GM12878 (cell line): ENCODE measurements around the gene GABRB2. TPM values are rescaled to one million over a fixed set of nuclear protein-coding genes. Genes with fewer than 3 reads are reported as not detected.

Experiments
- ATAC-seq: fragments of 200-7000 bp; cut with Tn5 transposase; 3 replicates; pipeline ENCODE4 v1.9.1; 2020; ENCODE audit warnings: mild to moderate bottlenecking, moderate library complexity
- BruUV-seq: library from RNA; stranded (reverse); fragments of 400-500 nt; replicated peaks from 2 replicates; lab custom pipeline; 2021; lab: Mats Ljungman, UMichigan
- CTCF ChIA-PET: fragments of 300-600 bp; sonication (Branson Sonifier 250); formaldehyde crosslinking; extraction: SDS; loops from one replicate; lab custom pipeline; 2021; ENCODE audit warnings: inconsistent platforms; lab: Yijun Ruan, JAX
- POLR2A ChIA-PET: fragments of 350-600 bp; formaldehyde crosslinking; extraction: SDS; loops from one replicate; lab custom pipeline; 2021; ENCODE audit warnings: inconsistent platforms; lab: Charles Lee
- RAD21 ChIA-PET: fragments of 300-600 bp; sonication (Branson Sonifier 250); formaldehyde crosslinking; loops from one replicate; lab custom pipeline; 2023; ENCODE audit warnings: antibody characterized with exemption; ENCODE audit not compliant: unreplicated experiment; lab: Charles Lee
- SMC1A ChIA-PET: fragments of 300-600 bp; sonication (Branson Sonifier 250); formaldehyde crosslinking; loops from one replicate; lab custom pipeline; 2023; ENCODE audit not compliant: unreplicated experiment, uncharacterized antibody; lab: Charles Lee
- DNase-seq: peaks from one replicate; pipeline ENCODE4 v3.0.0-alpha.2; 2011; ENCODE audit warnings: low read depth, low spot score
- FAIRE-seq: peaks from 3 replicates; lab custom pipeline; 2011; peaks lifted over from hg19 to GRCh38; lab: Jason Lieb, UNC
- H2AFZ ChIP-seq: 2 replicates; pipeline ENCODE4 v1.6.0; 2011; ENCODE audit warnings: low read depth, low read length, control low read depth; ENCODE audit not compliant: control insufficient read depth
- H3K27ac ChIP-seq: 2 replicates; pipeline ENCODE4 v1.5.1; 2011; ENCODE audit warnings: control low read depth; ENCODE audit not compliant: control insufficient read depth, insufficient read depth
- H3K27me3 ChIP-seq, 2 experiments: replicated peaks in 1 of 2; 2 replicates each; pipeline versions ENCODE4 v1.6.0 to v1.6.1; 2011; ENCODE audit warnings: low read length in 1 of 2; ENCODE audit not compliant: control insufficient read depth in 2 of 2, insufficient read depth in 2 of 2
- H3K36me3 ChIP-seq, 2 experiments: 2 replicates each; pipeline ENCODE4 v1.5.1; 2011; ENCODE audit warnings: low read length in 1 of 2; ENCODE audit not compliant: control insufficient read depth in 2 of 2, insufficient read depth in 2 of 2
- H3K4me1 ChIP-seq: 2 replicates; pipeline ENCODE4 v1.6.1; 2011; ENCODE audit warnings: mild to moderate bottlenecking, low read length, moderate library complexity, mixed read lengths; ENCODE audit not compliant: control insufficient read depth, insufficient read depth
- H3K4me2 ChIP-seq: 2 replicates; pipeline ENCODE4 v1.6.0; 2011; ENCODE audit warnings: control low read depth; ENCODE audit not compliant: control insufficient read depth, insufficient read depth
- H3K4me3 ChIP-seq: fragments of 200-600 bp; sonication (generic); 2 replicates; pipeline ENCODE4 v1.5.1; 2016
- H3K79me2 ChIP-seq: 2 replicates; pipeline ENCODE4 v1.6.0; 2011; ENCODE audit warnings: low read length; ENCODE audit not compliant: control insufficient read depth, insufficient read depth
- H3K9ac ChIP-seq: 2 replicates; pipeline ENCODE4 v1.8.0; 2011; ENCODE audit warnings: low read length, control low read depth, mixed read lengths; ENCODE audit not compliant: control insufficient read depth, insufficient read depth
- H3K9me3 ChIP-seq: replicated peaks from 3 replicates; pipeline ENCODE4 v1.5.1; 2011; ENCODE audit warnings: mild to moderate bottlenecking, low read length; ENCODE audit not compliant: control insufficient read depth, insufficient read depth
- H4K20me1 ChIP-seq: 2 replicates; pipeline ENCODE4 v1.6.0; 2011; ENCODE audit not compliant: control insufficient read depth, insufficient read depth
- CHD1 ChIP-seq: IDR thresholded peaks from 2 replicates; pipeline ENCODE4 v1.6.1; 2012; ENCODE audit warnings: low read depth, low read length, improper control_type of control experiment
- E2F4 ChIP-seq: IDR thresholded peaks from 2 replicates; pipeline ENCODE4 v1.6.1; 2012; ENCODE audit warnings: low read depth, low read length, improper control_type of control experiment
- FOXK2 ChIP-seq: fragments of 450-650 bp; IDR thresholded peaks from 2 replicates; pipeline ENCODE4 v1.6.1; 2017; ENCODE audit warnings: mild to moderate bottlenecking, moderate library complexity
- HDGF ChIP-seq: fragments of 450-650 bp; IDR thresholded peaks from 2 replicates; pipeline ENCODE4 v1.6.1; 2016; ENCODE audit warnings: antibody characterized with exemption
- MLLT1 ChIP-seq: fragments of 450-650 bp; IDR thresholded peaks from 2 replicates; pipeline ENCODE4 v1.6.1; 2016; ENCODE audit warnings: mild to moderate bottlenecking
- NR2F1 ChIP-seq: fragments of 450-650 bp; conservative IDR thresholded peaks from 2 replicates; pipeline ENCODE4 v1.6.1; 2017; ENCODE audit warnings: mild to moderate bottlenecking
- PAX5 ChIP-seq: IDR thresholded peaks from 2 replicates; pipeline ENCODE4 v1.6.1; 2011; ENCODE audit warnings: low read depth, low read length, borderline replicate concordance
- RUNX3 ChIP-seq: IDR thresholded peaks from 2 replicates; pipeline ENCODE4 v1.6.1; 2012; ENCODE audit warnings: low read length, inconsistent platforms
- SMAD1 ChIP-seq: fragments of 450-650 bp; IDR thresholded peaks from 2 replicates; pipeline ENCODE4 v1.6.1; 2018; ENCODE audit warnings: mild to moderate bottlenecking, low read depth; ENCODE audit not compliant: partially characterized antibody
- SREBF2 ChIP-seq: IDR thresholded peaks from 2 replicates; pipeline ENCODE4 v1.6.1; 2012; ENCODE audit warnings: mild to moderate bottlenecking, low read length
- TCF7 ChIP-seq: IDR thresholded peaks from 2 replicates; pipeline ENCODE4 v1.6.1; 2014; ENCODE audit warnings: antibody characterized with exemption, borderline replicate concordance
- ZNF207 ChIP-seq: fragments of 450-650 bp; IDR thresholded peaks from 2 replicates; pipeline ENCODE4 v1.6.1; 2014; ENCODE audit warnings: antibody characterized with exemption, mild to moderate bottlenecking, borderline replicate concordance
- ZNF274 ChIP-seq: IDR thresholded peaks from one replicate; pipeline ENCODE4 v1.8.0; 2011; ENCODE audit not compliant: insufficient read length, insufficient read depth
- ZNF384 ChIP-seq: IDR thresholded peaks from 2 replicates; pipeline ENCODE4 v1.6.1; 2012; ENCODE audit warnings: low read depth, mild to moderate bottlenecking, low read length, improper control_type of control experiment, borderline replicate concordance
- ZNF622 ChIP-seq: fragments of 450-650 bp; IDR thresholded peaks from 2 replicates; pipeline ENCODE4 v1.6.1; 2017; ENCODE audit warnings: mild to moderate bottlenecking, inconsistent platforms
- ZZZ3 ChIP-seq: IDR thresholded peaks from 2 replicates; pipeline ENCODE4 v1.6.1; 2011; ENCODE audit warnings: low read depth; ENCODE audit not compliant: control insufficient read depth, insufficient read length
- in situ Hi-C: fragments of 300-500 bp; cut with MboI; formaldehyde crosslinking; loops from 9 replicates; pipeline ENCODE4 v1.14.3; 2018; ENCODE audit warnings: mixed read lengths
- intact Hi-C: fragments of 100-400 bp; cut with micrococcal nuclease; formaldehyde crosslinking; loops from one replicate; pipeline ENCODE4 v1.14.2; 2022; ENCODE audit not compliant: unreplicated experiment
- polyA plus RNA-seq, 11 experiments: library from polyadenylated mRNA; depleted of rRNA in 4 of 11; unstranded in 6 of 11; stranded (reverse) in 5 of 11; fragments of >200 nt; fragmentation: Nextera tagmentation in 4 of 11; fragmentation: Illumina TruSeq in 1 of 11; extraction: Ambion mirVana in 4 of 11; extraction: Trizol in 1 of 11; gene quantifications; 1 replicate in 1 of 11; 2 replicates in 10 of 11; pipeline versions ENCODE4 v1.2.1 to v1.2.3, GENCODE V29; 2011 to 2016; ENCODE audit warnings: inconsistent platforms in 2 of 11, missing spikeins in 2 of 11, low read depth in 1 of 11
- total RNA-seq, 4 experiments: library from RNA; depleted of rRNA in 3 of 4; stranded (reverse); fragments of >200 nt in 3 of 4; fragmentation: Illumina TruSeq in 1 of 4; extraction: Trizol in 1 of 4; gene quantifications; 2 replicates each; pipeline versions ENCODE4 v1.2.1 to v1.2.3, GENCODE V29; 2013 to 2021
- TF ChIP-seq, protein P1 (sequence below): IDR thresholded peaks from 2 replicates; pipeline ENCODE4 v1.6.1; 2012; ENCODE audit warnings: low read length, inconsistent platforms

The GABRB2 gene
- total and polyA plus RNA-seq, 10 of the 15 experiments (the other 5 are each of a cell fraction or from before 2014, with no cell fraction given) = 0.12 to 0.85 (median 0.43) TPM

DNA sequence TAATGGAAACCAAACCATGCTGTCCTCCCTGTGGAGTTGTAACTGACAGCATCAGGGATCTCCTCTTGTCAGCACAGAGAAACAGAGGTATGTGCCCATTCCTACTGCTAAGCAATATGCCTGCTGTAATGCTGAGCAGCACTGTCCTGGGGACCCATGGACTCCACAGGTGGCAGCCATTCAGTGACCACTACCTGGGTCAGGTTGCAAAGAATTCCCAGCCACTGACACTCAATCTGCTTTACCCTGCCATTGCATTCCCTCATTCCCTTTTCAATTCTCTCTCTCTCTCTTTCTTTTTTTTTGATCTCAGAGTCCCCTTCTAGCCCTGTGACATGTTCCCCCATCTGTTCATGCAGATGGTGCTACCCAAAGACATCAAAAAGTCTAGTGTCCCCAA lies 104.1 kb downstream of the GABRB2 start:
- SMC1A ChIA-PET = no interaction called here
- Histone ChIP-seq H3K9ac (no peak overlapping the region), H3K4me2 (no peak overlapping the region), H3K36me3 (no peaks in the 10 kb centered on the region), H3K27ac (no peak overlapping the region), H3K4me1 (no peaks in the 10 kb centered on the region), H3K9me3 (no peaks in the 10 kb centered on the region; the same call in 1 of the 3 replicates)
- no peak for TF ChIP-seq NR2F1
- no peak for TF ChIP-seq SREBF2
- TF ChIP-seq MLLT1 = no peak
- no peak for TF ChIP-seq RUNX3
- TF ChIP-seq, protein P1, sequence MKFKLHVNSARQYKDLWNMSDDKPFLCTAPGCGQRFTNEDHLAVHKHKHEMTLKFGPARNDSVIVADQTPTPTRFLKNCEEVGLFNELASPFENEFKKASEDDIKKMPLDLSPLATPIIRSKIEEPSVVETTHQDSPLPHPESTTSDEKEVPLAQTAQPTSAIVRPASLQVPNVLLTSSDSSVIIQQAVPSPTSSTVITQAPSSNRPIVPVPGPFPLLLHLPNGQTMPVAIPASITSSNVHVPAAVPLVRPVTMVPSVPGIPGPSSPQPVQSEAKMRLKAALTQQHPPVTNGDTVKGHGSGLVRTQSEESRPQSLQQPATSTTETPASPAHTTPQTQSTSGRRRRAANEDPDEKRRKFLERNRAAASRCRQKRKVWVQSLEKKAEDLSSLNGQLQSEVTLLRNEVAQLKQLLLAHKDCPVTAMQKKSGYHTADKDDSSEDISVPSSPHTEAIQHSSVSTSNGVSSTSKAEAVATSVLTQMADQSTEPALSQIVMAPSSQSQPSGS = no peak
- TF ChIP-seq SMAD1 = no peak
- no peak for TF ChIP-seq ZNF622
- TF ChIP-seq E2F4 = no peak
- no peak for TF ChIP-seq PAX5
- no peak for TF ChIP-seq ZNF207
- no peak for TF ChIP-seq HDGF
- no peak for TF ChIP-seq ZNF384
- TF ChIP-seq CHD1 = no peak
- TF ChIP-seq FOXK2 = no peak
- no peak for TF ChIP-seq ZZZ3
- TF ChIP-seq TCF7 = no peak
- TF ChIP-seq ZNF274 = no peak
- TF ChIP-seq, all 136 proteins: peak for 0
- H3K27me3 ChIP-seq = no peaks in the 10 kb centered on the region
- H2AFZ ChIP-seq = no peak overlapping the region
- no peaks in the 10 kb centered on the region for H3K79me2 ChIP-seq
- CTCF ChIA-PET = no interaction called here
- no peak overlapping the region for H3K4me3 ChIP-seq
- intact Hi-C loops (no loop called here), in situ Hi-C loops (no loop called here)
- BruUV-seq = no TSS peak
- no peaks in the 10 kb centered on the region; the same call in 1 of the 2 replicates for H4K20me1 ChIP-seq
- FAIRE-seq (no peak), DNase-seq (no peak), ATAC-seq (no peak)
- RAD21 ChIA-PET = no interaction called here
- POLR2A ChIA-PET = no interaction called here
